A549 (cell line): ENCODE data around the gene AHCYL2.

Experiments
- BHLHE40 ChIP-seq: IDR thresholded peaks from 2 replicates; pipeline ENCODE4 v1.6.1; 2012; ENCODE audit warnings: low read depth, low read length, inconsistent platforms
- CHD2 ChIP-seq: fragments of 150-350 bp; IDR thresholded peaks from 2 replicates; pipeline ENCODE4 v1.6.1; 2014; ENCODE audit warnings: low read length; ENCODE audit not compliant: partially characterized antibody
- CTCF ChIP-seq: fragments of >200 bp; sonication (Bioruptor Twin); formaldehyde crosslinking; IDR thresholded peaks from 3 replicates; pipeline ENCODE4 v1.5.1; 2016
- FOXS1 ChIP-seq: fragments of 250-450 bp; sonication (Bioruptor Pico); IDR thresholded peaks from 2 replicates; pipeline ENCODE4 v1.5.0; 2020; ENCODE audit warnings: mild to moderate bottlenecking, moderate library complexity
- MAFK ChIP-seq: fragments of 450-650 bp; IDR thresholded peaks from 2 replicates; pipeline ENCODE4 v1.6.1; 2014; ENCODE audit not compliant: partially characterized antibody
- MAX ChIP-seq: IDR thresholded peaks from 2 replicates; pipeline ENCODE4 v1.6.1; 2012
- POLR2A ChIP-seq: IDR thresholded peaks from 2 replicates; pipeline ENCODE4 v1.6.1; 2012; ENCODE audit warnings: mild to moderate bottlenecking, low read length
- RAD21 ChIP-seq, 2 experiments: fragments of >200 bp in 1 of 2; sonication (Bioruptor Twin) in 1 of 2; formaldehyde crosslinking in 1 of 2; IDR thresholded peaks in 1 of 2; conservative IDR thresholded peaks in 1 of 2; 2 replicates in 1 of 2; 3 replicates in 1 of 2; pipeline ENCODE4 v1.6.1; 2012 to 2018; ENCODE audit warnings: inconsistent platforms in 1 of 2
- RARB ChIP-seq: fragments of 250-450 bp; sonication (Bioruptor Pico); IDR thresholded peaks from 2 replicates; pipeline ENCODE4 v1.8.0; 2021; ENCODE audit warnings: mild to moderate bottlenecking, moderate library complexity
- RNF2 ChIP-seq: fragments of 200-600 bp; sonication (generic); IDR thresholded peaks from 2 replicates; pipeline ENCODE4 v1.6.1; 2016; ENCODE audit warnings: low read depth, mild to moderate bottlenecking, antibody characterized with exemption, moderate library complexity, borderline replicate concordance

GRCh38 chr7:129199406-129199805 lies 25.4 kb upstream of the AHCYL2 start:
- TF ChIP-seq CTCF (no peak), POLR2A (no peak), BHLHE40 (no peak), FOXS1 (CRISPR knock-in tag) (no peak), MAX (no peak), CHD2 (no peak), MAFK (no peak), RAD21 (conservative IDR thresholded peaks at IDR 0.05 in 1 of 2, IDR thresholded peaks at IDR 0.05 in 1 of 2) (no peak), RARB (no peak), RNF2 (no peak)
